Measurements from ENCODE around the gene PEX1.

DNA sequence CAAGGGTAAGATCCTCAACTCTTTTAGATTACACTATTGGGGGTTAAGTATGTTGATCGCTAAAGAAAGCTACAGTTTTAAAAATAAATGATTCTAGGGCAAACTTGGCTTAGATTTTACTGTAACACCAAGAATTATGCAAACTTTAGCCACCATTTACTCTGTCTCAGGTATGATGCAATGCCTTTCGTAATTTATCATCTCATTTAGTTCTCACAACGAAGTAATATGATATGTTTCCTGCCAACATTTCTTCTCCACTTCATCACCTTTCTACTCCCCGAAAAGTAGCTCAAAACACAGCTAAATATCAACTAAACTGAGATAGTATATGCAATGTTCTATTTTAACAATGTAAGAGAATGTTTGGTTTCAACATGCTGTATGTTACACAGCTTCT lies 40.8 kb upstream of the PEX1 start:
- TF ChIP-seq, protein P1, sequence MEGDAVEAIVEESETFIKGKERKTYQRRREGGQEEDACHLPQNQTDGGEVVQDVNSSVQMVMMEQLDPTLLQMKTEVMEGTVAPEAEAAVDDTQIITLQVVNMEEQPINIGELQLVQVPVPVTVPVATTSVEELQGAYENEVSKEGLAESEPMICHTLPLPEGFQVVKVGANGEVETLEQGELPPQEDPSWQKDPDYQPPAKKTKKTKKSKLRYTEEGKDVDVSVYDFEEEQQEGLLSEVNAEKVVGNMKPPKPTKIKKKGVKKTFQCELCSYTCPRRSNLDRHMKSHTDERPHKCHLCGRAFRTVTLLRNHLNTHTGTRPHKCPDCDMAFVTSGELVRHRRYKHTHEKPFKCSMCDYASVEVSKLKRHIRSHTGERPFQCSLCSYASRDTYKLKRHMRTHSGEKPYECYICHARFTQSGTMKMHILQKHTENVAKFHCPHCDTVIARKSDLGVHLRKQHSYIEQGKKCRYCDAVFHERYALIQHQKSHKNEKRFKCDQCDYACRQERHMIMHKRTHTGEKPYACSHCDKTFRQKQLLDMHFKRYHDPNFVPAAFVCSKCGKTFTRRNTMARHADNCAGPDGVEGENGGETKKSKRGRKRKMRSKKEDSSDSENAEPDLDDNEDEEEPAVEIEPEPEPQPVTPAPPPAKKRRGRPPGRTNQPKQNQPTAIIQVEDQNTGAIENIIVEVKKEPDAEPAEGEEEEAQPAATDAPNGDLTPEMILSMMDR (IDR thresholded peaks at IDR 0.05; ENCODE audit: poor library complexity, severe bottlenecking): no peak
- TF ChIP-seq EZH2 (IDR thresholded peaks at IDR 0.05; ENCODE audit: borderline replicate concordance, insufficient read depth, low read length, poor library complexity, severe bottlenecking) (no peak), MXI1 (conservative IDR thresholded peaks at IDR 0.05; ENCODE audit: poor library complexity, severe bottlenecking) (no peak), POLR2AphosphoS5 (IDR thresholded peaks at IDR 0.05) (no peak), SMC3 (conservative IDR thresholded peaks at IDR 0.05; ENCODE audit: poor library complexity) (no peak)
